ENCODE results near the gene MYL11.
"Not testable (repeated sequence)": the region's sequence is repeated elsewhere in the genome, so short reads cannot be mapped to it uniquely, and the experiment has no call there.

DNA sequence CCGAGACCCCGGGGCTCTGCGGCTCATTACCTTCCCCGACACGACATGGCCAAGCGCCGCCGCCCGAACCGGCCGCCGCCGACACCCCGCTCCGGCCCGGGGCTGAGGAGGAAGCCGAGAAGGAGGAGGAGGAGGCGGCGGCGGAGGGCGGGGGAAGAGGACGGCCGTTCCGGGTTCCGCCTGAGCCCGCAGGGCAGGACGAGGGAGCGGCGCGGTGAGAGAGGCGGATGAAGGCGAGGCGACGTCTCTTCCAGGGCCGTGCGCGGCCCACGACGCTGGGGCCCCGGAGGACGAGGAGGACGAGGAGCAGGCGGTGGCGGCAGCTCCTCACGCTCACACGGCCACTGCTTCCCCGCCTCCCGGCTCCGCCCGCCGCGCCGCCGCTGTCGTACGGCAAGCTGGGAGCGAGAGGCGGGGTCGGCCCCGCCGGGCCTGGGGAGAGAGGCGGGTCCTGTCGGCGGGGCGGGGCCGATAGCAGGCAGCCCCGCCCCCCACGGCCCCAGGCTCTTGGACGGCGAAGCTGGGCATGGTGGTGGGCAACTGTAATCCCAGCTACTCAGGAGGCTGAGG is 39.5 kb upstream of the MYL11 start:
- TF ChIP-seq, protein P1, sequence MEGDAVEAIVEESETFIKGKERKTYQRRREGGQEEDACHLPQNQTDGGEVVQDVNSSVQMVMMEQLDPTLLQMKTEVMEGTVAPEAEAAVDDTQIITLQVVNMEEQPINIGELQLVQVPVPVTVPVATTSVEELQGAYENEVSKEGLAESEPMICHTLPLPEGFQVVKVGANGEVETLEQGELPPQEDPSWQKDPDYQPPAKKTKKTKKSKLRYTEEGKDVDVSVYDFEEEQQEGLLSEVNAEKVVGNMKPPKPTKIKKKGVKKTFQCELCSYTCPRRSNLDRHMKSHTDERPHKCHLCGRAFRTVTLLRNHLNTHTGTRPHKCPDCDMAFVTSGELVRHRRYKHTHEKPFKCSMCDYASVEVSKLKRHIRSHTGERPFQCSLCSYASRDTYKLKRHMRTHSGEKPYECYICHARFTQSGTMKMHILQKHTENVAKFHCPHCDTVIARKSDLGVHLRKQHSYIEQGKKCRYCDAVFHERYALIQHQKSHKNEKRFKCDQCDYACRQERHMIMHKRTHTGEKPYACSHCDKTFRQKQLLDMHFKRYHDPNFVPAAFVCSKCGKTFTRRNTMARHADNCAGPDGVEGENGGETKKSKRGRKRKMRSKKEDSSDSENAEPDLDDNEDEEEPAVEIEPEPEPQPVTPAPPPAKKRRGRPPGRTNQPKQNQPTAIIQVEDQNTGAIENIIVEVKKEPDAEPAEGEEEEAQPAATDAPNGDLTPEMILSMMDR (IDR thresholded peaks at IDR 0.05) = not testable (repeated sequence)
- peak; percentile 79 for TF ChIP-seq POLR2AphosphoS5 (IDR thresholded peaks at IDR 0.05; ENCODE audit: low read depth, low read length)
- not testable (repeated sequence) for TF ChIP-seq SIN3A (IDR thresholded peaks at IDR 0.05; ENCODE audit: borderline replicate concordance, insufficient read depth, low read depth, low read length); TCF7L2 (IDR thresholded peaks at IDR 0.05; ENCODE audit: low read depth, low read length)
- TF ChIP-seq, protein P2, sequence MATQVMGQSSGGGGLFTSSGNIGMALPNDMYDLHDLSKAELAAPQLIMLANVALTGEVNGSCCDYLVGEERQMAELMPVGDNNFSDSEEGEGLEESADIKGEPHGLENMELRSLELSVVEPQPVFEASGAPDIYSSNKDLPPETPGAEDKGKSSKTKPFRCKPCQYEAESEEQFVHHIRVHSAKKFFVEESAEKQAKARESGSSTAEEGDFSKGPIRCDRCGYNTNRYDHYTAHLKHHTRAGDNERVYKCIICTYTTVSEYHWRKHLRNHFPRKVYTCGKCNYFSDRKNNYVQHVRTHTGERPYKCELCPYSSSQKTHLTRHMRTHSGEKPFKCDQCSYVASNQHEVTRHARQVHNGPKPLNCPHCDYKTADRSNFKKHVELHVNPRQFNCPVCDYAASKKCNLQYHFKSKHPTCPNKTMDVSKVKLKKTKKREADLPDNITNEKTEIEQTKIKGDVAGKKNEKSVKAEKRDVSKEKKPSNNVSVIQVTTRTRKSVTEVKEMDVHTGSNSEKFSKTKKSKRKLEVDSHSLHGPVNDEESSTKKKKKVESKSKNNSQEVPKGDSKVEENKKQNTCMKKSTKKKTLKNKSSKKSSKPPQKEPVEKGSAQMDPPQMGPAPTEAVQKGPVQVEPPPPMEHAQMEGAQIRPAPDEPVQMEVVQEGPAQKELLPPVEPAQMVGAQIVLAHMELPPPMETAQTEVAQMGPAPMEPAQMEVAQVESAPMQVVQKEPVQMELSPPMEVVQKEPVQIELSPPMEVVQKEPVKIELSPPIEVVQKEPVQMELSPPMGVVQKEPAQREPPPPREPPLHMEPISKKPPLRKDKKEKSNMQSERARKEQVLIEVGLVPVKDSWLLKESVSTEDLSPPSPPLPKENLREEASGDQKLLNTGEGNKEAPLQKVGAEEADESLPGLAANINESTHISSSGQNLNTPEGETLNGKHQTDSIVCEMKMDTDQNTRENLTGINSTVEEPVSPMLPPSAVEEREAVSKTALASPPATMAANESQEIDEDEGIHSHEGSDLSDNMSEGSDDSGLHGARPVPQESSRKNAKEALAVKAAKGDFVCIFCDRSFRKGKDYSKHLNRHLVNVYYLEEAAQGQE (IDR thresholded peaks at IDR 0.05; ENCODE audit: insufficient read depth in 1 of 2, low read depth in 2 of 2, low read length in 1 of 2) = not testable (repeated sequence)
